NCI-H2227 (cell line): Measurements from ENCODE around the gene HMGB2.

ENCODE experiments used
- DNase-seq: peaks from one replicate; lab custom pipeline; 2025; ENCODE audit not compliant: unreplicated experiment; lab: John Stamatoyannopoulos, UW

HMGB2 gene

DNA sequence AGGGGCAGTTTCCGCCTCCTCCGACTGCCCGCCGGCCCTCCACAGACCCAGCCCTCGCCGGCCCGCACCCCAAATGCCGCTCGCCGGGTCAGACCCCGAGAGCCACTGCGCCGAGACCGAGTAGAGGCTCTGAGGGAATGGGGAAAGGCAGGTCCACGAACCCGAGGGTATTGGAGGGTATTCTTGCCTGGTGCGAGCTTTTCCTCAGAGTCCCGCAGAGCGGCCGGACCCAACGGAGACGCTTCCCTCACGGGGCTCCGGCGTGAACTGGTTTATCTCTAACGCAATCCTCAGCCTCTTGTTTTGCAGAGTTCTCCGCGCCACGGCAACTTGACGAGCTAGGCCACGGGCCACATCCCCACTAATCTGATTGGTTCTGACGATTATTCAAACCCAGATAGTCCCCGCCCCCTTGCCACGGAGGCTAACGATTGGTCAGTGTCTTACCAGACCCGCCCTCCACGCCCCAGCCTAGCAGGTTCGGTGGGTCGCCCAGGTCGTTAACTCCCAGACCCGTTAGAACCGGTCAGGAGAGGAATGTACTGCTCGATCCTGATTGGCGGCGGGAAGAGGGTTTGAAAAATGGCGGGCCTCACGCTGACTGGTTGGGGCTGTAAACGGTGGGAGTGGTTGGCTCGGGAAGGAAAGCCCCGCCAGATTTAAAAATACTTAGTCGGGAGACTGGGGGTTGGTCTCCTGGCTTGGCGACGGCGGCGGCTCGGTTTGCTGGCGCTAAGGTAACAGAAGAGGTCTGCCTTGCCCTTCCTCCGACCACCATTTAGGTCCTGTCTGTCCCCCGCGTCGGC, at the start of gene HMGB2:
HMGB2 (minus strand) TSS at position 274 of the 806 bp plus-strand sequence. CDS start 709 bp downstream, outside the sequence.
- peak; percentile 98 for DNase-seq

DNA sequence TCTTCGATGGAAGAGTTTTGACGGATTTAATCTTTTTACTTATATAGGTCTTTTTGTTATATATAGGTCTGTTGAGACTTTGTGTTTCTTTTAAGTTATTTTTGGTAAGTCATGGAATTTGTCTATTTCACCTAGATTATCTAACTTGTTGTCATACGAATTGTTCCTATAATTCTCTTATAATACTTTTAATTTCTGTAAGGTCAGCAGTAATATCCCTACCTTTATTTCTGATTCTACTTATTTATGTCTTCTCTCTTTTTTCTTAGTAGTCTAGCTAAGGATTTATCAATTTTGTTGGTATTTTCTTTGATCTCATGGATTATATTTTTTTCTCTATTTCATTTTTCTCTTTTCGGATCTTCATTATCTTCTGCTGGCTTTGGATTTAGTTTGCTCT, 48.2 kb upstream of the HMGB2 start:
- no peak for DNase-seq

DNA sequence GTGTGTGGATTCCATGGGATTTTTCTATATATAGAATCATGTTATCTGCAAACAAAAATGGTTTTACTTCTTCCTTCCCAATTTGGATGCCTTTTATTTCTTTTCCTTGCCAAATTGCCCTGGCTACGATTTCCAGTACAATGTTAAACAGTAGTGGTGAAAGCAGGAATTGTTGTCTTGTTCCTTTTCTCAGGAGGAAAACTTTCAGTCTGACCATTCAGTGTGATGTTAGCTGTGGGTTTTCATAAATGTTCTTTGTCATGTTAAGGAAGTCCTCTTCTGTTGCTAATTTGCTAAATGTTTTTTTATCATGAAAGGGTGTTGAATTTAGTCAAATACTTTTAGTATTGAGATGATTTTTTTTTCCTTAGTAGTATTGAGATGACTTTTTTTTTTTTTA, 47.5 kb upstream of the HMGB2 start:
- no peak for DNase-seq

DNA sequence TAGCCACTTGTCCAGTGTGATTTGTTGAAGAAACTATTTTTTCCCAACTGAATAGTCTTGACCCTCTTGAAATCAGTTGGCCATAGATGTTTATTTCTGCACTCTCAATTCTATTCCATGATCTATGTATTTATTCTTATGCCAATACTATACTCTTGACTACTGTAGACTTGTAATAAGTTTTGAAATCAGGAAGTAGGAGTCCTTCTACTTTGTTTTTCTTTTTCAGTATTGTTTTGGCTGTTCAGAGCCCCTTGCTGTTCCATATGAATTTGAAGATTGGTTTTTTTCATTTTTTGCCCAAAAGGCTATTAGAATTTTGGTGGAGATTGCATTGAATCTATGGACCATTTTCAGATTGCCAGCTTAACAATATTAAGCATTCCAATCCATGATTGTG, 46.8 kb upstream of the HMGB2 start:
- no peak for DNase-seq

DNA sequence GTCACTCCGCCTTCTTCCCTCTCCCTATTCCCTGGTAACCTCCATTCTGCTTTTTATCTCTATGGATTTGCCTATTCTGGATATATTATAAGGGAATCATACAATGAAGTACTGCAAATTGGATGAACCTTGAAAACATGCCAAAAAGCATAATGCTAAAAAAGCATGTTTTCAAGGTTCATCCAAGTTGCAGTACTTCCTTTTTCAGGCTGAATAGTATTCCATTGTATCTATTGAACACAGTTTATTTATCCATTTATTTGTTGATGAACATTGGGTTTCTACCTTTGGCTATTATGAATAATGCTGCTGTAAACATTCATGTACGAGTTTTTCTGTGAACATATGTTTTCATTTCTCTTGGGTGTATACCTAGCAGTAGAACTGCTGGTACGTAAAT, 45.8 kb upstream of the HMGB2 start:
- no peak for DNase-seq

DNA sequence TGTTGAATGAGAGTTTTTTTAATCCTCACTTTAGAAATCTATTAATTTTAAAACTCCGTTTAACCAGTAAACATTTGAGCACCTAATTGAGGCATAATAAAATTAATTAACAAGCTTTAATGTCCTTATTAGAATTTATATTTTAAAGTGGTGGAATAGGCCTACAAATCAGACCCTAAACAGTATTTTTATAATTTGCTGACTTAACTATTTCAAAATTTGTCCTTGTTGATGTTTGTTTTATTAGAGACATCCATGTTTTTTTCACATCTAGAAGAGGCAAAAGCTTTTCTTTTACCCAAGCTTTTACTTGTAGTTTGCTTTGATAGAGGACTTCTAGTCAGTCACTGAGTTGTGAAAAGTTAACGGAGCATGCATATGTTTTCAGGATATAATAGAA, 40.4 kb upstream of the HMGB2 start:
- DNase-seq: no peak

DNA sequence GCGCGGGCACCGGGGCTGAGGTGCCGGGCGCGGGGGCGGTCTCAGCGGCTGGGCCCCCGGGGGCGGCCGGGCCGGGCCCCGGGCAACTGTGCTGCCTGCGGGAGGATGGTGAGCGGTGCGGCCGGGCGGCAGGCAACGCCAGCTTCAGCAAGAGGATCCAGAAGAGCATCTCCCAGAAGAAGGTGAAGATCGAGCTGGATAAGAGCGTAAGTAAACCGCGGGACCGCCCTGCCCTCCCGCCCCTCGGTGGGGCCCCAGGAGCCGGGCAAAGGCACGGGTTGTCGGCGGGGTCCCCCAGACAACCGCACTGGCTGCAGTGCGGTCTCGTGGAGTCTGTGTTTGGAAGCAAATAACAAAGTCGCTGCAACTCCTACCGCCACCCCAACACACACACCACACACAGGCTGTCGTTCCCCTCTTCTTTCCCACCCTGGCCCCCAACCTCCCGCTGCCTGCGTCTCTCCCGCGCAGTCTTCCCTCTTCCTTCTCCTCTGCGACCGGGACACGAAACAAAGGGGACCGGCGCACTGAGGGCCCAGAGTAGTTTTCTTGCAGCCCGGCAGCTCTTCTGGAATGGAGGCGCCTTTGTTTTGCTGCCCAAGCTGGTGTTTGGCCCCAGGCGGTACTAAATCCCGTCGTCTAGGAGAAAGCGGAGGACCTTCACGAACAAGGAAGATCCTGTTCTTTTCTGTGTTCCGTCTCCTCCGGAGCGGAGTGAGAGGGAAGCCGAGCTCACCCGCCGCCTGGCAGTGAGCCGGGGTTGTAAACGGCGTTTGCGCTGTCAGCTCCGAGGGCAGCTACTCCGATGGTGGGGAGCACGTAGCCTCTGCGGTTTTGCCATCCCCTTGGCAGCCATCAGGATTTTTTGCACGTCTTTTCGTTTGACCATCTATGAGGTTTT, 37.4 kb upstream of the HMGB2 start:
- peak; percentile 42 for DNase-seq

DNA sequence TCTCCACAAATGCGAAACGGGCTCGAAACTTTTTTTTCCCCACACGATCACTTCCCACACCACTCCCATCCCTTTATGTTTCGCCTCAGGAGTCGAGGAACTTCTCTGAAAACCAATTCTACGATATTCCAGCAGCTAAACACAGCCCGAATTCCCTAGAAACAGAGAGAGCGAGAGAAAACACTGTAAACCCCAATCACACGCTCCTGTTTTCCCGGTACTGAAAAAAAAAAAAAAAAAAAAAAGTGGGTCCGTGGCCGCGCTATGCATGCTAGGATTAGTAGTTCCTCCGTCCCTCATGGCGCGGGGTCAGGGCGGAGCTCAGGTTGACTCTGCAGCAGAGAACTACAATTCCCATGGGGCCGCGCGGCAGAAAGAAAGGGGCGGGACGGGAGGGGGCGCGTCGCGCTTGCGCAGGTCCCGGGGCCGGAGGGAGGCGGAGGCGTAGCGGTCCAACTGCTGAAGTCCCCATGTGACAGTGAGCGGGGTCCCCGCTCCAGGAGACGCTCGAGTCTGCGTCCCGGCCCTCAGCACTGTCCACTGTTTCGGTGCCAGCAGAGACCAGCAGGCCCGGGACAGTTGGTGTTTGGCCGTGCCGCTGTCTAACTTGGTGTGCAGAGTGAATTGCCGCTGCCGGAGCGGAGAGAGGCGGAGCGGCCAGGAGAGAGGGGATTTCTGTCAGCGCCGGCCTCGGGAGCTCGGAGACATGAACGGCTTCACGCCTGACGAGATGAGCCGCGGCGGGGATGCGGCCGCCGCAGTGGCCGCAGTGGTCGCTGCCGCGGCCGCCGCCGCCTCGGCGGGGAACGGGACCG, 36.5 kb upstream of the HMGB2 start, which contains the start of gene SAP30:
SAP30 (plus strand) TSS at position 478 of the 815 bp plus-strand sequence; CDS start at position 707, 229 bp downstream.
- peak; percentile 95 for DNase-seq

DNA sequence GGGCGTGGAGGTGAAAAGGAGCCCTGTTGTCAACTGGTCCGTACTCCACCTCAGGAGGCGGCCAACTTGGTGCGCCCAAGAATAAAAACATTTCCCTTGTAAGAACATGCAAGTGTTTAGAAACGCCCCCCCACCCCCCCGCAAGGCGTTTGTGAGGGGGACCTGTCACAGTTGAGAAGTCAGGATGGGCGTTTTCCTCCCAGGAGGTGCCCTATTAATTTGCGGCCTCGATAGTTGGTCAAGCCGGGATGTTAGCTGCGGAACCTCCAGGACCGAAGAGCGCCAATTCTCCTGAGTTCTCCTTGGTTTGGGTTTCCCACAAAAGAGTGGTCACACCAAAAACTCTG, 35.9 kb upstream of the HMGB2 start:
- peak; percentile 35 for DNase-seq

DNA sequence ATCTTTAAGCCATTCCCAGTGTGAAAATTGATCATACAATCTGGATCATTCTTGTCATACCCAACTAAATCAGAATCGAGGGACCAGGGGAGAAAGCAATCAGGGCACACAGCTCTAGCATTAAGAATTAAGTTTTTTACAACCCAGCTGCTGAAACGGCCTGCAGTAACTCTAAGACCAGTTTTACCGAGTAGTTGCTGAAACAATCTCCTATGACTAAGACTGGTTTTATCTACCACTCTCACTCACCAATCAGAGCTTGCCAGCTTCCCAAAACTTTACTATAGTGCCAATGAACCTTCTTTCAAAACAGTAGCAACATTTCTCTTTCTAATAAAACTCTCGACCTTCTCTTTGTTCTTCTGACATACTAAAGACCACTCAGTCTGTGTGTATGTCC, 33.8 kb upstream of the HMGB2 start:
- no peak for DNase-seq

DNA sequence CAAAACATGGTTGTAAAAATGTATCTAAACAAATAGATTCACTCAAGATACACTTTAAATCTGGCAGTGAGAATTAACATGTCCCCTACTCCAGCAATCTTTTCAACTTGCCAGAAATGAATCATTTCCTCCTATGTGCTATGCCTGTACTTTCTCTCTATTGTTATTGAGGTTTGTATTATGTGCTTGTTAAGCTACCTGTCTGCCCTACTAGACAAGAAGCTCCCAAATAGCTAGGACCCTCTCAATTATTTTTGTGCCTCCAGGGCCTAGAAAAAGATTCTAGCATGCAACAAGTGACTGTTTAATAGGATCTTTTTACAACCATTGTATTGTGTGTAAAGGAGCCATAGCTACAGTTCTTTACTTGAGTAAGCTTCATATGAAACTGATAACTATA, 33.1 kb upstream of the HMGB2 start:
- DNase-seq: no peak

DNA sequence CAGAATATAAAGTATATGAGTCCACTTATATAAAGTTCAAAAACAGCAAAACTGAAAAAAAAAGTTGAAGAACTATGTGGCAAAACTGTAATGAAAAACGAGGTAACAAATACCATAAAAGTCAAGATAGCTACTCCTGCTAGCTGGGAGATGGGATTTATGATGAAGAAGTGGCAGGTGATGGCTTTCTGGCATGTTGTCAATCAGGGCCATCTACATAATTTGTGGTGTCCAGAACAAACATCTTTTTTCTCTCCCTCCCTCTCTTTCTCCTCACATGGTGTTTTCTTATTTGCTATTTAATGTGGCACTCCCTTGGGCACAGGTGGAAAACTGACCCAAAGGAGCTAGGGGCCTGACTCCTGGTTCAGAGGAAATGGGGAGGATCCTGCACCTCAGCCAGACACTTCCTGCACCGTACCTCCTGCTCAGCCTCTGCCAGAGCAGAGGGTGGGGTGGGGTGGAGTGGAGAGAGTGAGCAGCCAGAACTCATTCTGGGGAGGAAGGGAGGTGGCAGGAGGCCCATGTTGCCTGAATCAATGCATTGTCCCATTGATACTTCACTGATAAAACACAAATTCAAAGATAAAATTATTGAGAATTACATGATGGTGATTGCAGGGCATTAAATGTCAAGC, 31.3 kb upstream of the HMGB2 start:
- DNase-seq: no peak

DNA sequence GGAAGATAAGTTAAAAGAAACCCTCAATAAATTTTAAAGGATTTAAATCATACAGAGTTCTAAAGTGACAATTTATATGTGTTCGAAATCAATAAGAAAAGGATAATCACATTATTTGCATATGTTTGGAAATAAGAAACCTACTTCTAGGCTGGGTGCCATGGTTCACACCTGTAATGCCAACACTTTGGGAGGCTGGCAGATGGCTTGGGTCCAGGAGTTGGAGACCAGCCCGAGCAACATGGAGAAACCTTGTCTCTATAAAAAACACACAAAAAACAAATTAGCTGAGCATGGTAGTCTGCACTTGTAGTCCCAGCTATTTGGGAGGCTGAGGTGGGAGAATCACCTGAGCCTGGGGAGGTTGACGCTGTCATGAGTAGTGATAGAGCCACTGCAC, 28.5 kb upstream of the HMGB2 start:
- DNase-seq: no peak

DNA sequence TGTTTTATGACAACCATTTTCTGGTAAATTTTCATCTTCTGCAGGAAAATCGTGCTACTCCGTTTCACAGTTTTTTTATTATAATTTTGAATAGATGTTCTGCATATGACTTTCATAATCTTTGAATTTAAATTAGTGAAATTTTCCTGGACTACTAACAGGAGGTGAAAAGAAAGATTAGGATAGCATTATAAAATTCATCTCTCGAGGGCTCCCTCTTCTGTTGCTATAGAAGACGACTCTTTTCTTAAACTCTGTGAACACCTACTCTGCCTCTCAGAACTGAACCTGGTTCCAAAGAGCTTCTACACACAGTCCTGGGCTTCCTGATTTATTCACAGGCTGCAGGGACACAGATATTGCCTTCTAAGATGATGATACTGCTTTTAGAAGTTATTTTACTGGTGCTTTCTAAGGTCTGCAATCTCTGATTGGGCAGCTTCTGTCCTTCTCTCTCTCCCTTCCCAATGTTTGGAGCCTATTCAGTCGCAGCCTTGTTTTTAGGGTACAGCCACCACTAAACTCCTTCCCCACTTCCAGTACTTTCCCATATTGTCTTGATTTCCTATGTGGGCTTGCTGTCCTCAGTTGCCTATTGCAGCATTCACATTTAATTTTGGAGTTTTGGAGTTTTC, 26.5 kb upstream of the HMGB2 start:
- no peak for DNase-seq

DNA sequence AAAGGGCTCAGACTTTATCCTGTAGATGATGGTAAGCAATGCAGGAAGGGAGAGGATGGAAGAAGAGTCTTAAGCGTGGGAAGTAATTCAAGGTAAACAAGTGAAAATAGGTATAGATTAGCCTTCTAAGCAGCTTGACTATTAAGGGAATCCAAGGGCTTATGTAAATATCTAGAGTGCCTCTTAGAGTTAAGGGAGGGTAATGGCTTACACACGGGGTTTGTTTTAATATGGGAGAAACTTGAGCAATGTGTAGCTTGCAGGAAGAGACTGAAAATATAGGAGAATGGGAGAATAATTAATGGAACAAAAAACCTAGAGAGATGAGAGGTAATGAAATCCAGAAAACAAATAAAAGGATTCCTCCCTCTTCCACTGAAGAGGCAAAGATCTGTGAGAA, 23.8 kb upstream of the HMGB2 start:
- no peak for DNase-seq

DNA sequence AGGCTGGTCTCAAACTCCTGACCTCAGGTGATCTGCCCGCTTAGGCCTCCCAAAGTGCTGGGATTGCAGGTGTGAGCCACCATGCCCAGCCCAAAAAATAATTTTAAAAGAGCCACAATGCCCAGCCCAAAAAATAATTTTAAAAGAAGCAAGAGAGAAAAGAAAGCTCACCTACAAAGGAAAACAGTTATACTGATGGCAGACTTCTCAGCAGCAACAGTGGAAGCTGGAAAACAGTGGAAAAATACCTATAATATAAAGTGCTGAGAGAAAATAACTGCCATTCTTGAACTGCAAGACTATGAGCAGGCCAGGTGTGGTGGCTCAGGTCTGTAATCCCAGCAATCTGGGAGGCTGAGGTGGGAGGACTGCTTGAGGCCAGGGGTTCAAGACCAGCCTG, 13.3 kb upstream of the HMGB2 start:
- DNase-seq: no peak

DNA sequence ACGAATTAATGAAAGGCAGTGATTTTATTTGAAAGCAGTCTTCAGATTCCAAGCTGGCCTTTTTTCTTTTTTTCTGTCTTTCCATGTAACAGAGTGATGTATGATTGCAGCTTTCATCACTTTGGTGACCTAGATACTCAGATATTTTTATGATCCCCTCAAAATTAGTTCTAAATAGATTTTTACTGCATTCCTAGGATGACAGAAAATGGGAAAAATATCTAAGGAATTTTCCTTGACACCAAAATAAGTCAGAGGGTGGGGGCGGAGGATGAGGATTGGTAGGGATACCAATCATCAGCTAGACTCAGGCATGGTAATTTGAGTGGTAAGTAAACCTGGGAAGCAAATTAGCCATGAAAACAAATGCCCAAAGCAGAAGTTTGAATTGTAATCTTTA, 11.9 kb upstream of the HMGB2 start:
- no peak for DNase-seq

DNA sequence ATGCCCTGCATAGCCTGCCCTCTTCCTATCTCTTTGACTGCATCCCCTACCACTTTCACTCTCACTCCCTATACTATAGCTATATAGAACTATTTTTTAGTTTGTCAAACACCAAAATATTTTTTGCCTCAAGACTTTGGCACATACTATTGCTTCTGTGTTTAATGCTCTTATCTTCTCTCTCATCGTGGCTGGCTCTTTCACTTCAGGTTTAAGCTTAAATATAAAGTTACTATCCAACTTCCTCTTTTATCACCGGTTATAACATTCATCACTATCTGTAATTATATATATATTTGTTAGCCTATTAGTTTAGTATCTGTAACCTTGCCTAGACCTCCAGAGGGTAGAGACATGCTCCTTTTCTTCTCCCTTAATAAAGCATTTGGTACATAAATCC, 11.5 kb upstream of the HMGB2 start:
- no peak for DNase-seq

DNA sequence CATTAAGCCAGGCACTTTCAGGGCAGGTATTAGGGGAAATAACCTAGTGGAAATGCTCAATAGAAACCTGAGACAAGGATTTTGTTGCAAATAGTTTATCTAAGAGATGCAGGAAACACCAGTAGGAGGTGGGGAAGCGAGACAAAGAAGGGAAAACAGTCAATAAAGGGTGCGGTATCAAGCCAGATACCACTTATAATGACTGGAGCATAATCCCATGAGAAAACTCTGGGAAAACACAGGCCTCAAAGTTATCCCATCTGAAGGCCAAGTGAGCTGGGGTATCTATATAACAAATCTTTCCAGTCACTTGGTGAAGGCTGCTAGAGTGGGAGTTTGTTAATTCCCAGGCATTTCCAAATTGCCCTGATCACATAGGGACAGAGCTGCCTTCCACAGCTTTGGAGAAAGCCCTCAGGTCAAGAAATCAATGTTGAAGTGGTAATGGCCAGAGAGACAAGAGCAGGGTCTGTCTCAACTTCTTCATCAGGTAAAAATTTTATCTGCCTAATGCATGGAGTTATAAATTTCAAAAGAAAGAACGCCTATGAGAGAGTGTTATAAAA, 9.8 kb upstream of the HMGB2 start:
- no peak for DNase-seq

DNA sequence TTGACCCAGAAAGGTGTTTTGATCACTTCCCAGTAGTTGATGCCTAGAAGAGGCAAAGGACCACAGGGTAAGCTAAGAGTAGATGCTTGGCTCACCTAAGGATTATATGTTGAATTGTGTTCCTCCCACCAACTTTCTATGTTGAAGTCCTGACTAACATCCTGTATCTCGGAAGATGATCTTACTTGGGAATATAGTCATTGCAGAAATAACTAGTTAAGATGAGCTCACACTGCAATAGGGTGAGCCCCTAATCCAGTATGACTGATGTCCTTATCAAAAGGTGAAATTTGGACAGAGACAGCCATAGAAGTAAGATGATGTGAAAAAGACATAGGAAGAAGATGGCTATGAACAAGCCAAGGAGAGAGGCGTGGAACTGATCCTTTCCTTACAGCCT, 3.3 kb upstream of the HMGB2 start:
- no peak for DNase-seq
